GM19438 (cell line): ENCODE measurements around the gene CTF1.
"Not testable (repeated sequence)": the region's sequence is repeated elsewhere in the genome, so short reads cannot be mapped to it uniquely, and the experiment has no call there.

ENCODE experiments used
- ATAC-seq: cut with Tn5 transposase; IDR thresholded peaks from one replicate; pipeline ENCODE4 v1.9.1; 2021; ENCODE audit warnings: low read depth; ENCODE audit not compliant: unreplicated experiment

Gene CTF1, protein sequence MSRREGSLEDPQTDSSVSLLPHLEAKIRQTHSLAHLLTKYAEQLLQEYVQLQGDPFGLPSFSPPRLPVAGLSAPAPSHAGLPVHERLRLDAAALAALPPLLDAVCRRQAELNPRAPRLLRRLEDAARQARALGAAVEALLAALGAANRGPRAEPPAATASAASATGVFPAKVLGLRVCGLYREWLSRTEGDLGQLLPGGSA

DNA sequence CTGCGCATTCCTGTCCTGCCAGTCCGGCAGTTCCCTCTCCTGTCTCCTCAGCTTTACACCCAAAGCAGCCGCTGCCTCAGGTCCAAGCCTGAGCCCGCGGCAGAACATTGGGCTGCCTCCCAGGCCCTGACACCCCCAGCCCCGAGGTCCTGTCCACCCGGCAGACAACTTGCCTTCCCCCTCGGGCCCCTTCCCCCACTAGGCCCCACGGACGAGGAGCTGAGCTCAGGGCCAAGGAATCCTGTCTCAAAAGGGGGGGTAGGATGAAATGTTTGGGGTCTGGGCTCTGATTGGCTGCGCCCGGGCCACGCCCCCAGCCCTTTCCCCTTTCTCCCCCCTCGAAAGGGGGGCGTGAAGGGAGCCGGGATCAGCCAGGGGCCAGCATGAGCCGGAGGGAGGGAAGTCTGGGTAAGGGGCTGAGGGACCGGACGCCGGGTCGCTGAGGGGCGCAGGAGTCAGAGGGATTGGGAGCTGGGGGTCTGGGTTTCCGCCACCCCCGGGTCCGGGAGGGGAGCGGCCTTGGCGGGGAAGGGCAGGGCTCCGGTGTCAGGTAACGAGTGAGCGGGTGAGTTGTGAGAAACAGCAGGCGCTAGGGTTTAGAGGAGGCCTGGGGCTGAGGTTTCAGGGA lies at the start of gene CTF1:
TSS of gene CTF1 (plus strand) at position 354 of the 628 bp plus-strand sequence. CDS start at position 384, 30 bp downstream.
- no peak for ATAC-seq

DNA sequence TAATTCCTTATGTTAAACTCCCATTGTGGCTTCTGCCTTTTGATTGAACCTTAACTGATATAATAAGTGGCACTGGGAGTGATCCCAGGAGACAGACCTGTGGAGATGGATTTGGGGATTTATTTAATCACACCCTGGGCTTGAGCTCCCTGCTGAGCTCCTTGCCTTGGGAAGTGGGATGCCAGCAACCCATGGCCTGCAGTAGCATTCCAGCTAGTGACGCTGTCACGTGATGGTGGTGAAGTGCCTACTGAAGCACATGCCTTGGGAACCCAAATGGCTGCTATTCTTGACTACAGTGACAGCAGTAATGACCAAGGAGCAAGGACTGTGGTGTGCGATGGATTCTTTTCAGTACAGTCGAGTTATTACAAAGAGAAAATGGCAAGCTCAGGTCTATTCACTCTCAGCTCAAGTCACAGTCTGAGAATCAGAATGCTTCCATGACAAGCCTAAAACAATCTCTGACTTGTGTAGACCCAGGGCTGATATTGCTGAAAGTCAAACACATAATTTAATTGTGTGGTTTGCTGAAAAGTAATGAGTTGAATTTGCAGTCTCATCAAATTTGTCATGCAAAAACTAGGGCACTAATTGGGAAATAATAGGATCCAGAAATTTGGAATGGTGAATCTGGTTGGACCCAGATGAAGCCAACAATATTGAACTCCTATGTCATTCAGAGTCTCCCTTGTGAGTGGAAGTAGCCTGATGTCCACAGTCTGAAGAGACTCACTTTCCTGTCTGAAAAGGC lies 49.6 kb upstream of the CTF1 start:
- no peak for ATAC-seq

GRCh38 chr16:30850246-30850645 lies 46.2 kb upstream of the CTF1 start:
- ATAC-seq, result no peak

- no peak for ATAC-seq
Observed at GRCh38 chr16:30853758-30854157, 42.7 kb upstream of the CTF1 start.

DNA sequence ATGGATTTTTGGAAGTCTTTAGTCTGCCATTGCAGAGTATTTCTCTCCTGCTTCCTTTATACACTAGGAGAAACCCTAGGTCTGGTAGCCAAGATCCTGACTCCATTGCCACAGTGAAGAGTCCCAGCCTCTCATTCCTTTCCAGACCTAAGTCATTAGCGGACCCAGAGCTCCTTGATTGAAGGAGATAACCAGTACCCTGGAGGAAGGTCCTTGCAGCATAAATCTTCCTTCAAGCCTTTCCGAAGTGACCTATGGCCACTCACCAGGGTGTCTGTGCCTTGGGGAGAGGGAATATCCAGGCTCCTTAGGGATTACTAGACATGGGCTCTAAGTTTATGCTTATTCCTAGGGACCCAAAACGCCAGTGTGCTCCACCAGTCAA lies 38.3 kb upstream of the CTF1 start:
- ATAC-seq, result no peak

DNA sequence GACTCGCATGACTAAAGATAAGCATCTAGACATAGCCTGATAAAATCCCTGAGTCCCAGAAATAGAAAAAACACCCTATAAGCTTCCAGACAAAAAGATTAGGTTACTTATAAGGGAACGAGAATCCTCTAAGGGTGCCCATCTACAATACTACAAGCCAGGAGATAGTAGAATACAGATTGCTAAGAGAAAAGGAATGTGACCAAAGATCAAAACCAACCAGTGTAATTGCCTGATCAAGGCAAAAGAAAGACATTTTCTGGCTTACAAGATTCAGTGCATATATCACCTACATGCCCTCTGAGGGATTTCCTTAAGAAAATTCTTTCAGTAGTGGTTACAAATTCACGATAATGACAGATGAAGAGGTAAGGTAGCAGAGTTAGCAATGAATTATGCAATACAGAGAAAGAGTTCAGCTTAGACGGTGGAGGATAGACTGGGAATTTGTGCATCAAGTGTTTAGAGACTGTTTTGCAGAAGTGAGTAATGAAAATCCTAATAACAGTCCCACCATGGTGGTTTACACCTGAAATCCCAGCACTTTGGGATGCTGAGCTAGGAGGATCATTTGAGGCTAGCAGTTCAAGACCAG lies 37.5 kb upstream of the CTF1 start:
- no peak for ATAC-seq

DNA sequence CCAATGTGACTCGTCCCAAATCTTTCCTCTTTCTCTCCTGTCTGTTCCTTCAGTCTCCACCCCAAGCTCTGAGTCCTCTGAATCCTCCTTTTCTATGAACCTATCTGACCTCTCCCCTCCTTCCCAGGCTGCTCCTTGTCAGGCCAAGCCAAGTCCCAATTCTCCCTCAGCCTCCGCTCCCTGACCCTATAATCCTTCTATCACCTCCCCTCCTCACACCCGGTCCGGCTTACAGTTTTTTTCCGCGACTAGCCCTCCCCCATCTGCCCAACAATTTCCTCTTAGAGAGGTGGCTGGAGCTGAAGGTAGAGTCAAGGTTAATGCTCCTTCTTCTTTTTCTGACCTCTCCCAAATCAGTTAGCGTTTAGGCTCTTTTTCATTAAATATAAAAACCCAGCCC lies 35.7 kb upstream of the CTF1 start:
- not testable (repeated sequence) for ATAC-seq

DNA sequence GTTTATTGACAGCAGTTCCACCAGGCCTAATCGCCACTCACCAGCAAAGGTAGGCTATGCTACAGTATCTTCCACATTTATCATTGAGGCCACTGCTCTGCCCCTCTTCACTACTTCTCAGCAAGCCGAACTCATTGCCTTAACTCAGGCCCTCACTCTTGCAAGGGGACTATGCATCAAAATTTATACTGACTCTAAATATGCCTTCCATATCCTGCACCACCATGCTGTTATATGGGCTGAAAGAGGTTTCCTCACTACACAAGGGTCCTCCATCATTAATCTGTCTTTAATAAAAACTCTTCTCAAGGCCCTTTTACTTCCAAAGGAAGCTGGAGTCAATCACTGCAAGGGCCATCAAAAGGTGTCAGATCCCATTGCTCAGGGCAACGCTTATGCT lies 33.2 kb upstream of the CTF1 start:
- ATAC-seq, result not testable (repeated sequence)

- ATAC-seq, result no peak
Observed at GRCh38 chr16:30866031-30866430, 30.4 kb upstream of the CTF1 start.

GRCh38 chr16:30867747-30868146 lies 28.7 kb upstream of the CTF1 start:
- ATAC-seq, result no peak

- no peak for ATAC-seq
Observed at GRCh38 chr16:30870904-30871303, 25.5 kb upstream of the CTF1 start.

- no peak for ATAC-seq
Observed at GRCh38 chr16:30874244-30874820, 22.1 kb upstream of the CTF1 start.

GRCh38 chr16:30874821-30875717 lies 21.3 kb upstream of the CTF1 start:
- peak; percentile 82 for ATAC-seq

DNA sequence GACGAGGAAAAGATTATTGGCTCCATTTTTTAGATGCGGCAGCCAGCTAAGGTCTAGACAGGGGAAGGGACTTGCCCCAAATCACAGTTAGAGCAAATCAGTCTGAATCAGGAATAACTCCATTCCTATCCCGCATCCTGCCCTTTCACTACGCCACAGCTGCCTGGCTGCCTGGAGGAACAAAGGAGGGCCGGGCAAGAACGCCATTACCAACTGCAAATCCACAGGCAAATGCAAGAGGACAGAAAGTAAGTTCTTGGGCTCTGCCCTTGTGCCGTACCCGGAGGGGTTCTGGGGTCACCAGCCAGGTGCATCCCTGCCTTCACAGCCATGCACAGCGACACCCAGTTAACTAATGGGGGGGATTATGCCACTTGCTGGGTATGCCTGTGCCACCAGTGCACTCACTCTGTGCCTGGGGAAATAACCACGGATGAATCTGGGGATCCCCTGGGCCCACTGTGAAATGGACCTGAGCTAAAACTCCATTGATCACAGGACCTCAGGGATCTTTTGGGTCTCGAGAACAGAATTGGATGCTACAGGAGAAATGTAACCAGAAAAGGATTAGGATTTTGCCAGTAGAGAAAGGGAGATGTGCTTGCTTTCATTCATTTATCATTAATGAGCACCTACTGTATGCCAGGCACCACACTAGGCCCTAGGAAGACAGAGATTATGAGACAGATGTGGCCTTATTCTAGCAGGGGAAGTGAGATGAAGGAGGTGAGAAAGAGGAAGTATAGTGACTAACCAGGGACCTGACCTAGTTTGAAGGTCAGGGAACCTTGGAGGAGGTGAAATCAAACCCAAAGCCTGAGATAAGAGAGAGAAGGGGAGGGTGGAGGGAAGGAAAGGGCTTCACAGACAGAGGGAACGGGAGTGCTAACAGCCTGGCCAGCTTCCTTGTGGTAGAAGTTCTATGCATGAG lies 20.3 kb upstream of the CTF1 start:
- no peak for ATAC-seq

GRCh38 chr16:30876867-30877266 lies 19.5 kb upstream of the CTF1 start:
- no peak for ATAC-seq

DNA sequence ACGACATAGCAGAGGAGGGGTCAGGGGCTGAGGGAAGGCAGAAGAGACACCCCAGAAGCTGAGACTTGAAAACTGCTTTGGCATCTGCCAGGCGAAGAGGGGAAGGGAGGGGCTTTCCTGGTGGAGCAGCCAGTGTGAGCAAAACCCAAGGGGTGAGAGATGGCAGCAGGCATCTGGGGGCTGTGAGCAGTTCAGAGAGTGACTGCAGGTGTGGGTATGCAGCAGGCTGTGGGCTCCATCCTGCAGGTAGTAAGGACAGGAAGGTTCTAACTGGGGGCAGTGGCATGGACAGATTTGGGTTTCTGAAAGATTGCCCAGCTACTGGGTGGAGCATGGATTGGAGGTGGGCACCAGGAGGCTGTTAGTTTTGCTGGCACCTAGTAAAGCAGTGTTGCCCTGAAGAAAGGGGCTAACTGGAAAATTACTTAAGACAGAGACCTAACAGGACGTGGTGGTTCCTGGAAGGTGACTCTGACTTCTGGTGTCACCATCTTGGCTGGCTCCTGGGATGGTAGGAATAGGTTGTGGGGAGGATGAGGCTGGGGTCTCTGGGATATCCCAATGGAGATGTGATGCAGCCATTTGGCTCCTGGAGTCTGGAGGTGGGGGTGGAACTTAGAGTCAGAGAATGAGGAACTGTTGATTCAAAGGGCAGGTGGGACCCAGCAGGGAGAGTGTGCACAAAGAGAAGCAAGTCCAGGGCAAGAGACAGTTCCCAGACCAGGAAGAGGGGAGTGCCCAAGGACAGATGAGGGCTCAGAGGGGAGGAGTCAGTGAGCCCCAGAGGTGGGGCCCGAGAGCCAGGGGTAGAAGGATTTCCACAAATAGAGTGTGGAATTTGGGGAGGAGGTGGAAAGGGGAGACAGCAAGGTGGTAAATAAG lies 13.7 kb upstream of the CTF1 start:
- no peak for ATAC-seq

GRCh38 chr16:30884760-30885159 lies 11.7 kb upstream of the CTF1 start:
- ATAC-seq, result no peak

GRCh38 chr16:30885196-30885595 lies 11.2 kb upstream of the CTF1 start:
- ATAC-seq, result no peak
